ENCODE measurements around the gene ZCCHC7. TPM values are rescaled to one million over a fixed set of nuclear protein-coding genes. Genes with fewer than 3 reads are reported as not detected.

Gene ZCCHC7
- total and polyA plus RNA-seq, 2 donors (not counting 3 experiments of a cell fraction or from before 2014, with no cell fraction given), result 7.4 to 14.8 TPM

- no peak overlapping the region for H3K27ac ChIP-seq (ENCODE audit: insufficient read depth, low read depth, low read length)
- no peak overlapping the region for H3K4me2 ChIP-seq (ENCODE audit: insufficient read depth, low read length)
- ChIA-PET POLR2A (no interaction called here), CTCF (interaction anchor here (1.4 kb wide), 1 partner anchor 391 kb away, joined by 6 read pairs; no protein-coding TSS in a partner anchor)
- no peak overlapping the region for H3K9ac ChIP-seq (replicated peaks; ENCODE audit: extremely low read depth, insufficient read depth, low read length)
- FAIRE-seq, result no peak
- H4K20me1 ChIP-seq (replicated peaks; ENCODE audit: control insufficient read depth, extremely low read depth, insufficient read depth, low read length), result no peaks in the 10 kb centered on the region
- H3K27me3 ChIP-seq (ENCODE audit: control insufficient read depth in 2 of 2, insufficient read depth in 2 of 2, low read length in 2 of 2), result no peaks in the 10 kb centered on the region
- H2AFZ ChIP-seq (ENCODE audit: low read depth, low read length), result no peak overlapping the region
- no peak for DNase-seq (ENCODE audit: low read depth, low spot score)
- no peaks in the 10 kb centered on the region for H3K9me1 ChIP-seq (replicated peaks; ENCODE audit: control insufficient read depth, extremely low read depth, insufficient read depth, low read length)
- no peak for TF ChIP-seq MAX (IDR thresholded peaks at IDR 0.05; ENCODE audit: insufficient read depth, insufficient read length)
- no peak overlapping the region for H3K4me3 ChIP-seq (replicated peaks in 1 of 3; ENCODE audit: insufficient read depth in 1 of 3, low read depth in 1 of 3, low read length in 3 of 3)
- H3K9me3 ChIP-seq (replicated peaks; ENCODE audit: control insufficient read depth, insufficient read depth, low read length), result no peaks in the 10 kb centered on the region
- no peaks in the 10 kb centered on the region for H3K79me2 ChIP-seq (ENCODE audit: control insufficient read depth, insufficient read depth, low read length)
- H3K36me3 ChIP-seq (ENCODE audit: control insufficient read depth in 2 of 2, extremely low read depth in 1 of 2, insufficient read depth in 2 of 2, low read length in 2 of 2), result no peaks in the 10 kb centered on the region
- intact Hi-C loops (cut with micrococcal nuclease) (no loop called here), dilution Hi-C loops (cut with MboI; ENCODE audit: extremely low pct_ligation_motif_present, low sequenced_read_pairs) (no loop called here)
- no TSS peak for BruUV-seq (replicated peaks)
- no peaks in the 10 kb centered on the region for H3K4me1 ChIP-seq (ENCODE audit: control insufficient read depth, extremely low read depth, insufficient read depth, low read length)
These were observed 266.6 kb downstream of the ZCCHC7 start for GRCh38 chr9:37386988-37387387.

GRCh38 chr9:37390759-37391158, 270.4 kb downstream of the ZCCHC7 start:
- H3K79me2 ChIP-seq (ENCODE audit: control insufficient read depth, insufficient read depth, low read length), result no peaks in the 10 kb centered on the region
- no peak overlapping the region for H3K4me3 ChIP-seq (replicated peaks in 1 of 3; ENCODE audit: insufficient read depth in 1 of 3, low read depth in 1 of 3, low read length in 3 of 3)
- H3K36me3 ChIP-seq (ENCODE audit: control insufficient read depth in 2 of 2, extremely low read depth in 1 of 2, insufficient read depth in 2 of 2, low read length in 2 of 2), result no peaks in the 10 kb centered on the region
- H4K20me1 ChIP-seq (replicated peaks; ENCODE audit: control insufficient read depth, extremely low read depth, insufficient read depth, low read length), result no peaks in the 10 kb centered on the region
- intact Hi-C loops (cut with micrococcal nuclease), result no loop called here
- no peaks in the 10 kb centered on the region for H3K27me3 ChIP-seq (ENCODE audit: control insufficient read depth in 2 of 2, insufficient read depth in 2 of 2, low read length in 2 of 2)
- POLR2A ChIA-PET, result no interaction called here
- no peak overlapping the region for H3K9ac ChIP-seq (replicated peaks; ENCODE audit: extremely low read depth, insufficient read depth, low read length)
- no peak for FAIRE-seq
- no peaks in the 10 kb centered on the region for H3K9me3 ChIP-seq (replicated peaks; ENCODE audit: control insufficient read depth, insufficient read depth, low read length)
- H3K27ac ChIP-seq (ENCODE audit: insufficient read depth, low read depth, low read length), result no peak overlapping the region
- no peaks in the 10 kb centered on the region for H3K4me1 ChIP-seq (ENCODE audit: control insufficient read depth, extremely low read depth, insufficient read depth, low read length)
- dilution Hi-C loops (cut with MboI; ENCODE audit: extremely low pct_ligation_motif_present, low sequenced_read_pairs), result no loop called here
- H2AFZ ChIP-seq (ENCODE audit: low read depth, low read length), result no peak overlapping the region
- BruUV-seq (replicated peaks), result no TSS peak
- CTCF ChIA-PET, result interaction anchor here (0.8 kb wide), 1 partner anchor 518 kb away, joined by 3 read pairs; no protein-coding TSS in a partner anchor
- H3K4me2 ChIP-seq (ENCODE audit: insufficient read depth, low read length), result no peak overlapping the region
- no peaks in the 10 kb centered on the region for H3K9me1 ChIP-seq (replicated peaks; ENCODE audit: control insufficient read depth, extremely low read depth, insufficient read depth, low read length)
- TF ChIP-seq MAX (IDR thresholded peaks at IDR 0.05; ENCODE audit: insufficient read depth, insufficient read length) (no peak), CTCF (IDR thresholded peaks at IDR 0.05; ENCODE audit: extremely low read depth in 1 of 2, insufficient read depth in 1 of 2, low read depth in 1 of 2, low read length in 2 of 2) (peak; percentile 18 to 30), POLR2AphosphoS5 (IDR thresholded peaks at IDR 0.05; ENCODE audit: insufficient read depth, low read depth, low read length) (no peak), JUN (IDR thresholded peaks at IDR 0.05; ENCODE audit: borderline replicate concordance, insufficient read depth, insufficient read length, low read depth) (no peak)
- no peak for DNase-seq (ENCODE audit: low read depth, low spot score)
